Kidney epithelial cell (primary cell): ENCODE measurements around the gene ENPP3. TPM values are rescaled to one million over a fixed set of nuclear protein-coding genes. Genes with fewer than 3 reads are reported as not detected.

Source experiments
- DNase-seq: peaks from one replicate; pipeline ENCODE4 v3.0.0-alpha.2; 2010; ENCODE audit warnings: low read depth
- H3K27me3 ChIP-seq: 2 replicates; pipeline ENCODE4 v1.6.0; 2011; ENCODE audit warnings: low read length; ENCODE audit not compliant: control insufficient read depth, insufficient read depth
- H3K36me3 ChIP-seq: 2 replicates; pipeline ENCODE4 v1.5.1; 2011; ENCODE audit warnings: low read length; ENCODE audit not compliant: control insufficient read depth, insufficient read depth
- H3K4me3 ChIP-seq: 2 replicates; pipeline ENCODE4 v1.5.1; 2011; ENCODE audit warnings: low read depth, mild to moderate bottlenecking, control low read depth, low read length
- CTCF ChIP-seq: IDR thresholded peaks from 2 replicates; pipeline ENCODE4 v1.5.1; 2011; ENCODE audit warnings: mild to moderate bottlenecking, moderate library complexity, low read length, control low read depth, inconsistent platforms; ENCODE audit not compliant: insufficient read depth, poor library complexity, severe bottlenecking
- total RNA-seq: library from RNA; depleted of rRNA; stranded (reverse); fragments of >200 nt; gene quantifications from 2 replicates; pipeline ENCODE4 v1.2.3, GENCODE V29; 2015

Gene ENPP3
- total RNA-seq, 1 donor from 2014 or later, result not detected

- DNase-seq, result no peak
Measured at GRCh38 chr6:131736003-131736596, 99.0 kb downstream of the ENPP3 start.

GRCh38 chr6:131736811-131737210 is 99.7 kb downstream of the ENPP3 start:
- Histone ChIP-seq H3K36me3 (no peaks in the 10 kb centered on the region), H3K27me3 (no peaks in the 10 kb centered on the region), H3K4me3 (no peak overlapping the region)
- no peak for DNase-seq
- TF ChIP-seq CTCF, result no peak

More at GRCh38 chr6:131736003-131736596, 99.0 kb downstream of the ENPP3 start:
- no peaks in the 10 kb centered on the region for H3K27me3 ChIP-seq
- no peaks in the 10 kb centered on the region for H3K36me3 ChIP-seq
- TF ChIP-seq CTCF, result no peak
- H3K4me3 ChIP-seq, result no peak overlapping the region

- no peak for DNase-seq
- TF ChIP-seq CTCF, result no peak
- H3K36me3 ChIP-seq, result no peaks in the 10 kb centered on the region
- H3K4me3 ChIP-seq, result no peak overlapping the region
- H3K27me3 ChIP-seq, result no peaks in the 10 kb centered on the region
Measured at GRCh38 chr6:131739136-131739535, 102.0 kb downstream of the ENPP3 start.

- H3K36me3 ChIP-seq, result no peaks in the 10 kb centered on the region
- TF ChIP-seq CTCF, result no peak
- DNase-seq, result no peak
- H3K27me3 ChIP-seq, result no peaks in the 10 kb centered on the region
- no peak overlapping the region for H3K4me3 ChIP-seq
Measured at GRCh38 chr6:131740161-131740560, 103.1 kb downstream of the ENPP3 start.

- no peak overlapping the region for H3K4me3 ChIP-seq
- no peaks in the 10 kb centered on the region for H3K27me3 ChIP-seq
- TF ChIP-seq CTCF, result no peak
- H3K36me3 ChIP-seq, result no peaks in the 10 kb centered on the region
- DNase-seq, result no peak
Measured at GRCh38 chr6:131741688-131742393, 104.7 kb downstream of the ENPP3 start.
